Adrenal gland (tissue), 5 donors: ENCODE data around the gene PARP11.

Experiments used
- POLR2A ChIP-seq, 2 donors: fragments of 450-650 bp; IDR thresholded peaks; one replicate each; pipeline ENCODE4 v1.6.1; 2017; ENCODE audit warnings: antibody characterized with exemption in 2 of 2, mild to moderate bottlenecking in 2 of 2, moderate library complexity in 1 of 2
- TF ChIP-seq, protein P1 (sequence below), 6 experiments: fragments of 450-650 bp in 4 of 6; fragments of 200-600 bp in 2 of 6; sonication (generic) in 1 of 6; IDR thresholded peaks; 1 replicate in 5 of 6; 2 replicates in 1 of 6; pipeline versions ENCODE4 v1.5.1 to v1.8.0; 2016 to 2021; ENCODE audit warnings: antibody characterized with exemption in 6 of 6, mild to moderate bottlenecking in 2 of 6, moderate library complexity in 1 of 6
- donor health status: DM: no; HTN: no; CAD: no.

DNA sequence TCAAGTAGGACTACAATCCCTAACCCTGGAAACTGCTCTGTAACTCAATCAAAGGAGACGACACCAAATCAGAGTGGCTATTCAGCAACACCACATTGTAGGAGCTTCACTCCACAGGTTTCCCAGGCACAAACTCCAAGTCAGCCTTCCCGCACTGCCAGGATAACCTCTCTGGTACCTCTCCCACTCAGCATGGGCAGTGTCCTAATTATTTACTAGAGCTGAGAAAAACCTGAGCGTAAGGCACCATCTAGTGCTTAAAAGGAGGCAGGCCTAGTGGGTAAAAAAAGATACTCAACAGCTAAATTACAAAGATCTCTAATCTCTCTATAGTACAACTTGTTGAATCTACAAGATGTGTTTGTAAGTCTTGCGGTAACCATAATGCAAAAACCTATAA, 36.1 kb downstream of the PARP11 start:
- TF ChIP-seq, protein P1, sequence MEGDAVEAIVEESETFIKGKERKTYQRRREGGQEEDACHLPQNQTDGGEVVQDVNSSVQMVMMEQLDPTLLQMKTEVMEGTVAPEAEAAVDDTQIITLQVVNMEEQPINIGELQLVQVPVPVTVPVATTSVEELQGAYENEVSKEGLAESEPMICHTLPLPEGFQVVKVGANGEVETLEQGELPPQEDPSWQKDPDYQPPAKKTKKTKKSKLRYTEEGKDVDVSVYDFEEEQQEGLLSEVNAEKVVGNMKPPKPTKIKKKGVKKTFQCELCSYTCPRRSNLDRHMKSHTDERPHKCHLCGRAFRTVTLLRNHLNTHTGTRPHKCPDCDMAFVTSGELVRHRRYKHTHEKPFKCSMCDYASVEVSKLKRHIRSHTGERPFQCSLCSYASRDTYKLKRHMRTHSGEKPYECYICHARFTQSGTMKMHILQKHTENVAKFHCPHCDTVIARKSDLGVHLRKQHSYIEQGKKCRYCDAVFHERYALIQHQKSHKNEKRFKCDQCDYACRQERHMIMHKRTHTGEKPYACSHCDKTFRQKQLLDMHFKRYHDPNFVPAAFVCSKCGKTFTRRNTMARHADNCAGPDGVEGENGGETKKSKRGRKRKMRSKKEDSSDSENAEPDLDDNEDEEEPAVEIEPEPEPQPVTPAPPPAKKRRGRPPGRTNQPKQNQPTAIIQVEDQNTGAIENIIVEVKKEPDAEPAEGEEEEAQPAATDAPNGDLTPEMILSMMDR (IDR thresholded peaks at IDR 0.05) = no peak
- no peak for TF ChIP-seq POLR2A (IDR thresholded peaks at IDR 0.05)
